ENCODE results near the gene ABHD16A.

- TF ChIP-seq TSHZ2 (CRISPR knock-in tag; IDR thresholded peaks at IDR 0.05) (no peak), ESRRG (CRISPR knock-in tag; IDR thresholded peaks at IDR 0.05) (no peak), ZNF70 (CRISPR knock-in tag; IDR thresholded peaks at IDR 0.05) (no peak), PPARA (CRISPR knock-in tag; IDR thresholded peaks at IDR 0.05; ENCODE audit: borderline replicate concordance) (no peak), ZNF8 (CRISPR knock-in tag; IDR thresholded peaks at IDR 0.05) (no peak), ZFP3 (CRISPR knock-in tag; IDR thresholded peaks at IDR 0.05) (no peak), RARB (CRISPR knock-in tag; IDR thresholded peaks at IDR 0.05) (no peak), PATZ1 (CRISPR knock-in tag; IDR thresholded peaks at IDR 0.05; ENCODE audit: borderline replicate concordance) (no peak), TCF4 (CRISPR knock-in tag; IDR thresholded peaks at IDR 0.05; ENCODE audit: borderline replicate concordance) (no peak), OSR1 (CRISPR knock-in tag; IDR thresholded peaks at IDR 0.05) (no peak)
Observed at GRCh38 chr6:31666337-31666965, 36.7 kb downstream of the ABHD16A start.
